Dendritic cell treated with granulocyte-macrophage colony-stimulating factor and Interleukin-4, amounts not matched to agents 40 ng/mL and 50 ng/mL, for 4 days (primary cell): ENCODE results near the gene AGBL1.

ENCODE experiments used
- H3K27ac Mint-ChIP-seq: one replicate; pipeline ENCODE4 v1.8.0; 2022; ENCODE audit warnings: mild to moderate bottlenecking, mixed read lengths
- H3K27me3 Mint-ChIP-seq: one replicate; pipeline ENCODE4 v1.8.0; 2022; ENCODE audit warnings: mild to moderate bottlenecking, mixed read lengths
- H3K36me3 Mint-ChIP-seq: one replicate; pipeline ENCODE4 v1.8.0; 2022; ENCODE audit warnings: low read depth, mixed read lengths
- H3K4me1 Mint-ChIP-seq: one replicate; pipeline ENCODE4 v1.8.0; 2022; ENCODE audit warnings: low read depth, mixed read lengths
- H3K4me3 Mint-ChIP-seq: one replicate; pipeline ENCODE4 v1.8.0; 2022; ENCODE audit warnings: mild to moderate bottlenecking, moderate library complexity, mixed read lengths
- H3K9me3 Mint-ChIP-seq: one replicate; pipeline ENCODE4 v1.8.0; 2022; ENCODE audit warnings: mixed read lengths
- intact Hi-C: fragments of 100-400 bp; cut with micrococcal nuclease; formaldehyde crosslinking; loops from one replicate; pipeline ENCODE4 v1.15.0; 2022

Gene AGBL1

GRCh38 chr15:86776145-86776544 lies 696.5 kb downstream of the AGBL1 start:
- intact Hi-C loops = no loop called here

GRCh38 chr15:86796521-86796920 lies 716.9 kb downstream of the AGBL1 start:
- H3K4me3 Mint-ChIP-seq = no peak overlapping the region
- no peaks in the 10 kb centered on the region for H3K27me3 Mint-ChIP-seq
- intact Hi-C loops = no loop called here
- no peaks in the 10 kb centered on the region for H3K4me1 Mint-ChIP-seq
- H3K9me3 Mint-ChIP-seq = no peaks in the 10 kb centered on the region
- no peaks in the 10 kb centered on the region for H3K36me3 Mint-ChIP-seq
- H3K27ac Mint-ChIP-seq = no peak overlapping the region

More at GRCh38 chr15:86776145-86776544, 696.5 kb downstream of the AGBL1 start:
- Mint-ChIP-seq H3K27me3 (no peaks in the 10 kb centered on the region), H3K4me3 (no peak overlapping the region), H3K36me3 (no peaks in the 10 kb centered on the region), H3K9me3 (peaks cover 23% of the 10 kb centered on the region), H3K4me1 (no peaks in the 10 kb centered on the region), H3K27ac (no peak overlapping the region)

- intact Hi-C loops = no loop called here
- H3K4me3 Mint-ChIP-seq = no peak overlapping the region
- no peak overlapping the region for H3K27ac Mint-ChIP-seq
Measured at GRCh38 chr15:86797135-86797534, 717.5 kb downstream of the AGBL1 start.

GRCh38 chr15:86799226-86799625 lies 719.6 kb downstream of the AGBL1 start:
- no peaks in the 10 kb centered on the region for H3K9me3 Mint-ChIP-seq
- intact Hi-C loops = no loop called here
- no peaks in the 10 kb centered on the region for H3K27me3 Mint-ChIP-seq
- no peaks in the 10 kb centered on the region for H3K36me3 Mint-ChIP-seq
- no peaks in the 10 kb centered on the region for H3K4me1 Mint-ChIP-seq
- no peak overlapping the region for H3K4me3 Mint-ChIP-seq
- no peak overlapping the region for H3K27ac Mint-ChIP-seq

More at GRCh38 chr15:86797135-86797534, 717.5 kb downstream of the AGBL1 start:
- Mint-ChIP-seq H3K27me3 (no peaks in the 10 kb centered on the region), H3K9me3 (no peaks in the 10 kb centered on the region), H3K4me1 (no peaks in the 10 kb centered on the region), H3K36me3 (no peaks in the 10 kb centered on the region)

- Mint-ChIP-seq H3K27me3 (no peaks in the 10 kb centered on the region), H3K9me3 (no peaks in the 10 kb centered on the region), H3K4me3 (no peak overlapping the region), H3K4me1 (no peaks in the 10 kb centered on the region), H3K27ac (no peak overlapping the region), H3K36me3 (no peaks in the 10 kb centered on the region)
- intact Hi-C loops = no loop called here
Measured at GRCh38 chr15:86802244-86802643, 722.6 kb downstream of the AGBL1 start.

- no peaks in the 10 kb centered on the region for H3K36me3 Mint-ChIP-seq
- no peaks in the 10 kb centered on the region for H3K27me3 Mint-ChIP-seq
- no peaks in the 10 kb centered on the region for H3K4me1 Mint-ChIP-seq
- no peak overlapping the region for H3K4me3 Mint-ChIP-seq
- H3K9me3 Mint-ChIP-seq = peaks cover 10% of the 10 kb centered on the region
- intact Hi-C loops = no loop called here
- H3K27ac Mint-ChIP-seq = no peak overlapping the region
Measured at GRCh38 chr15:86804406-86804805, 724.7 kb downstream of the AGBL1 start.

GRCh38 chr15:86810329-86810728 lies 730.7 kb downstream of the AGBL1 start:
- H3K36me3 Mint-ChIP-seq = no peaks in the 10 kb centered on the region
- no peak overlapping the region for H3K27ac Mint-ChIP-seq
- intact Hi-C loops = no loop called here
- peaks cover 33% of the 10 kb centered on the region for H3K9me3 Mint-ChIP-seq
- H3K4me3 Mint-ChIP-seq = no peak overlapping the region
- H3K4me1 Mint-ChIP-seq = no peaks in the 10 kb centered on the region
- H3K27me3 Mint-ChIP-seq = no peaks in the 10 kb centered on the region

- no peaks in the 10 kb centered on the region for H3K36me3 Mint-ChIP-seq
- H3K27ac Mint-ChIP-seq = no peak overlapping the region
- peaks cover 51% of the 10 kb centered on the region for H3K9me3 Mint-ChIP-seq
- no peak overlapping the region for H3K4me3 Mint-ChIP-seq
- no peaks in the 10 kb centered on the region for H3K4me1 Mint-ChIP-seq
- no peaks in the 10 kb centered on the region for H3K27me3 Mint-ChIP-seq
- intact Hi-C loops = no loop called here
Measured at GRCh38 chr15:86813892-86814291, 734.2 kb downstream of the AGBL1 start.

GRCh38 chr15:86829245-86829644 lies 749.6 kb downstream of the AGBL1 start:
- intact Hi-C loops = no loop called here
- Mint-ChIP-seq H3K4me3 (no peak overlapping the region), H3K27ac (no peak overlapping the region), H3K9me3 (peaks cover 24% of the 10 kb centered on the region), H3K4me1 (no peaks in the 10 kb centered on the region), H3K36me3 (no peaks in the 10 kb centered on the region), H3K27me3 (no peaks in the 10 kb centered on the region)

GRCh38 chr15:86830304-86830703 lies 750.6 kb downstream of the AGBL1 start:
- Mint-ChIP-seq H3K4me1 (no peaks in the 10 kb centered on the region), H3K36me3 (no peaks in the 10 kb centered on the region), H3K9me3 (peaks cover 24% of the 10 kb centered on the region), H3K27ac (no peak overlapping the region), H3K27me3 (no peaks in the 10 kb centered on the region), H3K4me3 (no peak overlapping the region)
- intact Hi-C loops = no loop called here

- intact Hi-C loops = no loop called here
- Mint-ChIP-seq H3K4me1 (no peaks in the 10 kb centered on the region), H3K27me3 (no peaks in the 10 kb centered on the region), H3K9me3 (peaks cover 24% of the 10 kb centered on the region), H3K4me3 (no peak overlapping the region), H3K27ac (no peak overlapping the region), H3K36me3 (no peaks in the 10 kb centered on the region)
Measured at GRCh38 chr15:86833595-86833994, 753.9 kb downstream of the AGBL1 start.

GRCh38 chr15:86834115-86834863 lies 754.6 kb downstream of the AGBL1 start:
- H3K4me3 Mint-ChIP-seq = no peak overlapping the region
- intact Hi-C loops = no loop called here
- H3K27ac Mint-ChIP-seq = no peak overlapping the region
- peaks cover 24% of the 10 kb centered on the region for H3K9me3 Mint-ChIP-seq
- no peaks in the 10 kb centered on the region for H3K27me3 Mint-ChIP-seq
- H3K4me1 Mint-ChIP-seq = no peaks in the 10 kb centered on the region
- H3K36me3 Mint-ChIP-seq = no peaks in the 10 kb centered on the region

- no peak overlapping the region for H3K4me3 Mint-ChIP-seq
- H3K27me3 Mint-ChIP-seq = no peaks in the 10 kb centered on the region
- H3K36me3 Mint-ChIP-seq = no peaks in the 10 kb centered on the region
- H3K27ac Mint-ChIP-seq = no peak overlapping the region
- peaks cover 20% of the 10 kb centered on the region for H3K9me3 Mint-ChIP-seq
- intact Hi-C loops = no loop called here
- no peaks in the 10 kb centered on the region for H3K4me1 Mint-ChIP-seq
Measured at GRCh38 chr15:86837294-86838061, 757.8 kb downstream of the AGBL1 start.

GRCh38 chr15:86839502-86839901 lies 759.8 kb downstream of the AGBL1 start:
- peaks cover 5% of the 10 kb centered on the region for H3K9me3 Mint-ChIP-seq
- H3K27me3 Mint-ChIP-seq = no peaks in the 10 kb centered on the region
- H3K4me1 Mint-ChIP-seq = no peaks in the 10 kb centered on the region
- intact Hi-C loops = no loop called here
- no peak overlapping the region for H3K4me3 Mint-ChIP-seq
- H3K36me3 Mint-ChIP-seq = no peaks in the 10 kb centered on the region
- H3K27ac Mint-ChIP-seq = no peak overlapping the region
